ENCODE measurements around the gene SLC32A1. TPM values are rescaled to one million over a fixed set of nuclear protein-coding genes. Genes with fewer than 3 reads are reported as not detected.

Gene SLC32A1
- total RNA-seq, 2 experiments from 2014 or later, result not detected

GRCh38 chr20:38730167-38730988, 6.1 kb downstream of the SLC32A1 start:
- TF ChIP-seq CTCF (IDR thresholded peaks at IDR 0.05), result no peak
- Mint-ChIP-seq H3K27ac (no peak overlapping the region), H3K9me3 (peaks cover 3% of the 10 kb centered on the region), H3K4me1 (ENCODE audit: low read depth) (peaks cover 51% of the 10 kb centered on the region), H3K36me3 (ENCODE audit: low read depth) (no peaks in the 10 kb centered on the region), H3K4me3 (peak overlapping the region; percentile 55), H3K27me3 (peaks cover 86% of the 10 kb centered on the region)
- CTCF ChIA-PET, result interaction anchor here (0.9 to 6.3 kb wide), 18 partner anchors 11 to 162 kb away, joined by 3 to 31 read pairs (median 5); partner anchors contain the start of gene ACTR5
- POLR2A ChIA-PET, result interaction anchor here (1.1 kb wide), 1 partner anchor 76 kb away, joined by 3 read pairs; no protein-coding TSS in a partner anchor
- ATAC-seq (no peak), DNase-seq (peak; percentile 30)
- intact Hi-C loops (cut with micrococcal nuclease), result loop anchor here (2.0 kb wide), 1 partner anchor 84 kb away; no protein-coding TSS in a partner anchor

GRCh38 chr20:38730989-38731737, 6.9 kb downstream of the SLC32A1 start:
- ATAC-seq (peak; percentile 77), DNase-seq (peak; percentile 86)
- POLR2A ChIA-PET, result interaction anchor here (1.1 kb wide), 1 partner anchor 75 kb away, joined by 3 read pairs; no protein-coding TSS in a partner anchor
- TF ChIP-seq CTCF (IDR thresholded peaks at IDR 0.05), result peak; percentile 99
- Mint-ChIP-seq H3K36me3 (ENCODE audit: low read depth) (no peaks in the 10 kb centered on the region), H3K27me3 (peaks cover 87% of the 10 kb centered on the region), H3K4me1 (ENCODE audit: low read depth) (peaks cover 44% of the 10 kb centered on the region), H3K4me3 (peak overlapping the region; percentile 55), H3K9me3 (peaks cover 3% of the 10 kb centered on the region), H3K27ac (no peak overlapping the region)
- intact Hi-C loops (cut with micrococcal nuclease), result loop anchor here (2.0 kb wide), 1 partner anchor 84 kb away; no protein-coding TSS in a partner anchor
- CTCF ChIA-PET, result interaction anchor here (0.9 to 6.3 kb wide), 19 partner anchors 8 to 161 kb away, joined by 3 to 31 read pairs (median 4); partner anchors contain the start of gene ACTR5

- no peaks in the 10 kb centered on the region for H3K36me3 Mint-ChIP-seq (ENCODE audit: low read depth)
- H3K9me3 Mint-ChIP-seq, result peaks cover 3% of the 10 kb centered on the region
- TF ChIP-seq CTCF (IDR thresholded peaks at IDR 0.05), result peak; percentile 64
- DNase-seq, result no peak
- H3K27me3 Mint-ChIP-seq, result peaks cover 85% of the 10 kb centered on the region
- H3K4me1 Mint-ChIP-seq (ENCODE audit: low read depth), result peaks cover 40% of the 10 kb centered on the region
- ChIA-PET POLR2A (interaction anchor here (1.1 kb wide), 1 partner anchor 75 kb away, joined by 3 read pairs; no protein-coding TSS in a partner anchor), CTCF (interaction anchor here (1.0 to 6.3 kb wide), 15 partner anchors 9 to 161 kb away, joined by 3 to 31 read pairs (median 6); partner anchors contain the start of gene ACTR5)
- H3K4me3 Mint-ChIP-seq, result no peak overlapping the region
- H3K27ac Mint-ChIP-seq, result no peak overlapping the region
- intact Hi-C loops (cut with micrococcal nuclease), result loop anchor here (2.0 kb wide), 1 partner anchor 85 kb away; no protein-coding TSS in a partner anchor
- no peak for ATAC-seq
Measured at GRCh38 chr20:38731738-38732113, 7.4 kb downstream of the SLC32A1 start.

GRCh38 chr20:38732981-38733380, 8.7 kb downstream of the SLC32A1 start:
- ATAC-seq, result no peak
- TF ChIP-seq CTCF (IDR thresholded peaks at IDR 0.05), result no peak
- H3K27me3 Mint-ChIP-seq, result peaks cover 78% of the 10 kb centered on the region
- peaks cover 2% of the 10 kb centered on the region for H3K9me3 Mint-ChIP-seq
- ChIA-PET CTCF (interaction anchor here (0.6 to 6.3 kb wide), 6 partner anchors 15 to 160 kb away, joined by 3 to 31 read pairs (median 4); no protein-coding TSS in a partner anchor), POLR2A (no interaction called here)
- no peaks in the 10 kb centered on the region for H3K36me3 Mint-ChIP-seq (ENCODE audit: low read depth)
- H3K4me3 Mint-ChIP-seq, result no peak overlapping the region
- intact Hi-C loops (cut with micrococcal nuclease), result no loop called here
- H3K4me1 Mint-ChIP-seq (ENCODE audit: low read depth), result peaks cover 29% of the 10 kb centered on the region
- DNase-seq, result no peak
- H3K27ac Mint-ChIP-seq, result no peak overlapping the region

Measured in activated CD8-positive, alpha-beta T cell treated with anti-CD3 and anti-CD28 coated beads for 36 hours (primary cell).